Inflammatory macrophage treated with lipopolysaccharide for 4 hours (primary cell): ENCODE data around the gene MYO6.
"Not testable (repeated sequence)": the region's sequence is repeated elsewhere in the genome, so short reads cannot be mapped to it uniquely, and the experiment has no call there.

Experiments used
- DNase-seq: peaks from one replicate; pipeline ENCODE4 v3.0.0-alpha.2; 2020

Gene MYO6

GRCh38 chr6:75748743-75749538, at the start of gene MYO6:
MYO6 (plus strand) TSS chr6:75749239; CDS start chr6:75817548, 68,309 bp downstream.
- peak; percentile 47 for DNase-seq

GRCh38 chr6:75708334-75708733, 40.7 kb upstream of the MYO6 start:
- DNase-seq, result not testable (repeated sequence)

- no peak for DNase-seq
These were observed 37.9 kb upstream of the MYO6 start for GRCh38 chr6:75711173-75711572.

DNA sequence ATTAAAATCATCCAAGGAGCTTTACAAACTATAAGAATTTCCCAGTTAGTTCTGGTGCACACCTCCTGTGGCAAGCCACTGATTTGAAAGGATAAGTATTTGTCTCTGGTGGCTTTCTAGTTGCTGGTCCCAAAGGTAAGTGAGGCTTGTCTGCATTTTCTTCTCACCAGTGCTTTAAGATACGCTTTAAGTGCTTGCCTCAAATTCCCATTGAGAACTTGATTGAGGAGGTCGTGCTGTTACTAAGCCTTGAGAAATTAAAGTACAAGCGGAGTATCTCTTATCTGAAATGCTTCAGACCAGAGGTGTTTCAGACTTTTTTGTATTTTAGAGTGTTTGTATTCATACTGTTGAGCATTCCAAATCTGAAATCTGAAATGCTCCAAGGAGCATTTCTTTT, 29.9 kb upstream of the MYO6 start:
- no peak for DNase-seq

DNA sequence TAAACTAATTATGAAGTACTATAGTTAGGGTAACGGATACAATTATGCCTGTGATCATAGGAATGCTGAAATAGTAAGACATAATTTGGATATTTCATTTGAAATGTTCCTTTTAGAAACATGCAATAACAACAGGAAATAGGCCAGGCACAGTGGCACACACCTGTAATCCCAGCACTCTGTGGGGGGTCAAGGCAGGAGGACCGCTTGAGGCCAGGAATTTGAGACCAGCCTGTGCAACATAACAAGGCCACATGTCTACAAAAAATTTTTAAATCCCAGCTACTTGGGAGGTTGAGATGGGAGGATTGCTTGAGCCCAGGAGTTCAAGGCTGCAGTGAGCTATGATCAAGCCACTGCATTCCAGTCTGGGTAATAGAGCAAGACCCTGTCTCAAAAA, 25.7 kb upstream of the MYO6 start:
- no peak for DNase-seq

DNA sequence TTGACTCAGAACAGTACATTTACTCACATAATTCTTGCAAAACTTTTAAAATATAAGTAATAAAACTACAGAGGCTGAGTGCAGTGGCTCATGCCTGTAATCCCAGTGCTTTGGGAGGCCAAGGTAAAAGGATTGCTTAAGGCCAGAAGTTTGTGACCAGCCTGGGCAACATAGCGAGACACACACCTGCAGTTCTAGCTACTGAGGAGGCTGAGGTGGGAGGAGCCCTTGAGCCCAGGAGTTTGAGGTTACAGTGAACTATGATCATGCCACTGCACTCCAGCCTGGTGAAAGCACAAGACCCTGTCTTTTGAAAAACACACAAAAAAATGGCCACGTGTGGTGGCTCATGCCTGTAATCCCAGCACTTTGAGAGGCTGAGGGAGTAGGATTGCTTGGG, 21.8 kb upstream of the MYO6 start:
- DNase-seq, result no peak

GRCh38 chr6:75731029-75731428, 18.0 kb upstream of the MYO6 start:
- not testable (repeated sequence) for DNase-seq

- DNase-seq, result peak; percentile 19
These were observed 13.4 kb upstream of the MYO6 start for GRCh38 chr6:75735491-75736186.

- DNase-seq, result no peak
These were observed 5.1 kb upstream of the MYO6 start for GRCh38 chr6:75743971-75744370.

- DNase-seq, result no peak
These were observed 3.6 kb upstream of the MYO6 start for GRCh38 chr6:75745404-75745803.

DNA sequence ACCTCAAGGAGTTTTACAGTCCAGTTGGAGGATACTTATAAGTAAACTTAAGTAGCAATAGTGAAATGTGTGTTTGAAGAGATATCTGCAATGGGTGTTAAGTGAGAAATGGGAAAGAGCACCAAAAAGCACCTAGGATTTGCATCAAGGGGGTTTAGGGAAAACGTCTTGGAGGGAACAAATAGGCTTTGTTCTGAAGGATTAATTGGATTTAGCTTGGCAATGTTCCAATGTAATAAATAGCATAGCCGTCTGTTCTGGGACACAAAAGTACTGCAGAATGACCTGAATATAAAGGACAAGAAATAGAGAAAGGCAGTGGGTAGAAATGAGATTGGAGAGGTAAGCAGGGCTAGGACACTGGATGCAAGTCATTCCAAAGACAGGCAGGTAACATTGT, 2.8 kb upstream of the MYO6 start:
- no peak for DNase-seq

- DNase-seq, result peak; percentile 43
These were observed 1.7 kb upstream of the MYO6 start for GRCh38 chr6:75747152-75747992.

DNA sequence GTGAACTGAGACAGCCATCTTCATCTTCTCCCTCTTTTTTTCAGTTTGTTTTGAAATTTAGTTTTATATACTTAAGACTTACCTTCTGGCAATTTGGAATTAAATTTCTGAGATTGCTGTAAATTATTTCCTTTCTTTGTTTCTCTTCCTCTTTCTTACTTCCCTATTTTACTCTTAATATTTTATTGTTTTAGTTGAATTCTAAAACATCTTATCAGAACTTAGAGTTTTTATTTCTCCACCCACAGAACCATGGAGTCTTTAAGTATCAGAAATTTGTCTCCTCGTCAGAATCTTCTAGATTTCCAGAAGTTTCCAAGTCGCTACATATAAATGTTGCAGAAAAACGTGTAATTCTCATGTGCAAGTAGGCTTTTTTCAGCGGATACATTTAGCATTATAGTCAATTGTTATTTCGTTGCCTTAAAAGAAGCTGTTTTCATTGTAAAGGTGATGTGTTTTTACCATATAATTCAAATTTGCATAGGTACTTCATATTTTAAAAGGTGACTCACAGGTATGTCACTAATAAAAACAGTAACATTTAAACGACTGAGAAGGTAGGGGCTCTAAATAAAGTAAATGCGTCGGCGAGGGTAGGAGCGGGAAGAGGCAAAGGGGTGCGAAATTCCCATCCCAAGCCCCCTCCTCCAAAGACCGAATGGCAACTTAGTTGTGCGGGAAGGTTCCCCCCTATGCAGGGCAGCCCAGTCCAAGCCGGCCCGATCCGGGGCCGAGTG, 866 bp upstream of the MYO6 start:
- peak; percentile 17 for DNase-seq

DNA sequence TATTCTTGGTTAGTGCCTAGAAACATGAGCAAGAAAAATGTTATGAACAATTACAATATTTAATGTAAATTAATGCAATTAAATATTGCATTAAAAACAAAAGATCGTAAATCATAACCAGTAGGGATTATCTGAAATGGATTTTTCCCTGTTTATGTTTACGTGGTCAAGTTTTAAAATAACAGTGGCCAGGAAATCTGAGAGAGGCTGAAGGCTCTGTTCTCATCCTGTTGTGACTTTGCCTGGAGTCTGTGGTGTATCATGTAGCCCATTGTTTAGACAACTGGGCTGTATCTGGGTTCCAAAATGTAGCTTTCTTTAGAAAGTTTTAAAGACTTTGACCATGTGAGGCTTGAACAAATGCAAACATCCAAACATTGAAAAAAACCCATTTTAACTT, 2.4 kb downstream of the MYO6 start:
- DNase-seq, result no peak

GRCh38 chr6:75752365-75752764, 3.3 kb downstream of the MYO6 start:
- DNase-seq, result no peak

GRCh38 chr6:75755704-75756103, 6.7 kb downstream of the MYO6 start:
- peak; percentile 19 for DNase-seq

GRCh38 chr6:75757295-75757694, 8.3 kb downstream of the MYO6 start:
- no peak for DNase-seq

GRCh38 chr6:75758061-75758460, 9.0 kb downstream of the MYO6 start:
- no peak for DNase-seq

DNA sequence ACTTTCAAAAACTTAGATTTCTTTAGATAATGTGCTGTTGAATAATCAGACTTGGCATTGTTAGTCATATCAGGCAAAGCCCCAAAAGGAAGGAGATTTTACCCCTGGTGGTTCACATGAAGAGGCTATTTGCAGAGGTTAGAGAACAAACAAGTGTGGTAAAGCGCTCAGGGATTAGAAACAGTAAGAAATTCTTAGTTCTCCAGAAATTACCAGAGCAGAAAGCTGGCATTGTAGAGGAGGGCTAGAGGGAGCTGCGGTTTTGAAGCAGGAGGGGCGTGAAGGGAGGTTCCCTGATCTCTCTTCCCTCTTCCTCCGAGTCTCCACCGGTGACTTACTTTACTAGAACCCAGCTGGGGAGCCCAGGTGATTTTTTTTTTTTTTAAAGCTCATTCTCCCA, 10.2 kb downstream of the MYO6 start:
- no peak for DNase-seq

GRCh38 chr6:75760320-75760719, 11.3 kb downstream of the MYO6 start:
- no peak for DNase-seq

DNA sequence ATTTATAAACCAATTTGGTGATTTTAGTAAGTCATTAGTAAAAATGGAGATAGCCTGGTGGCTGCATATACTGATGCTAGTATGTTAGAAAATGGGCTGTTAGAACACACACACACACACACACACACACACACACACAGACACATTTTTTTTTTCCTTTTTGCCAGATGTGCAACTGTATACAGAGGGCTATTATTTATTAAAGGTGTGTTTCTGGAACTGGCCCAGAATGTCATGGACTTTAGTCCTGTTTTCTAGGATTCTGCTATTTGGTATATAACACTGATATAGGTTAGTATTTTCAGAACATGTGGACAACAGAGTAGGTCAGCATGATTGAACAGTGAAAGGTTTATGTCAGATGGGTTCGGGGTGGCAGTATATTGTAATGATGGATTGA, 12.4 kb downstream of the MYO6 start:
- no peak for DNase-seq

DNA sequence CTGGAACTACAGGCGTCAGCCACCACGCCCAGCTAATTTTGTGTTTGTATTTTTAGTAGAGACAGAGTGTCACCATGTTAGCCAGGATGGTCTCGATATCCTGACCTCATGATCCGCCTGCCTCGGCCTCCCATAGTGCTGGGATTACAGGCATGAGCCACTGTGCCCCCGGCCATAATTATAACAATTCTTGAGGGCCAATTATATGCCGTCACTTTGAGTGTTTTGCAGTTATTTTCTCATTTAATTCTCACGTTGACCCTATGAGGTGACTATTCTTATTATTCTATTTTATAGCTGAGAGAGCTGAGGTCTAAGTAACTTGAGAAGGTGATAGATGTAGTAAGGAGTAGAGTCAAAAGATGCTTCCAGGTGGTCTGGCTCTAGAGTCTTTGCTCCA, 13.0 kb downstream of the MYO6 start:
- no peak for DNase-seq

- no peak for DNase-seq
These were observed 17.3 kb downstream of the MYO6 start for GRCh38 chr6:75766387-75766786.
